BE2C (cell line): ENCODE measurements around the gene YEATS4. TPM values are rescaled to one million over a fixed set of nuclear protein-coding genes. Genes with fewer than 3 reads are reported as not detected.
A peak's percentile ranks its signal among the peaks of the same experiment; 100 is the strongest.
"Not testable (repeated sequence)": the region's sequence is repeated elsewhere in the genome, so short reads cannot be mapped to it uniquely, and the experiment has no call there.

ENCODE experiments used
- DNase-seq: peaks from one replicate; pipeline ENCODE4 v3.0.0-alpha.2; 2020
- H3K27me3 ChIP-seq: fragments of 250-450 bp; sonication (Bioruptor Pico); 2 replicates; pipeline ENCODE4 v1.5.1; 2020; ENCODE audit warnings: mild to moderate bottlenecking
- H3K36me3 ChIP-seq: fragments of 250-450 bp; sonication (Bioruptor Pico); 2 replicates; pipeline ENCODE4 v1.5.1; 2020; ENCODE audit warnings: mild to moderate bottlenecking
- H3K4me1 ChIP-seq: fragments of 250-450 bp; sonication (Bioruptor Pico); 2 replicates; pipeline ENCODE4 v1.5.1; 2020
- H3K4me3 ChIP-seq: 2 replicates; pipeline ENCODE4 v1.5.1; 2011; ENCODE audit warnings: low read depth, low read length
- H3K9me3 ChIP-seq: fragments of 250-450 bp; sonication (Bioruptor Pico); 2 replicates; pipeline ENCODE4 v1.5.1; 2020
- CTCF ChIP-seq: IDR thresholded peaks from 2 replicates; pipeline ENCODE4 v1.5.1; 2012; ENCODE audit warnings: mild to moderate bottlenecking, low read depth, low read length
- polyA plus RNA-seq: library from polyadenylated mRNA; unstranded; fragments of >200 nt; gene quantifications from one replicate; pipeline ENCODE4 v1.2.1, GENCODE V29; 2012; ENCODE audit warnings: low read depth, missing spikeins; ENCODE audit not compliant: insufficient read length, insufficient read depth

The YEATS4 gene
- 12.8 TPM for polyA plus RNA-seq

GRCh38 chr12:69359531-69360347 lies at the start of gene YEATS4:
TSS of gene YEATS4 (plus strand) at chr12:69359743. CDS start at chr12:69359973, 230 bp downstream.
- no peaks in the 10 kb centered on the region for H3K4me1 ChIP-seq

GRCh38 chr12:69313209-69313608 lies 46.3 kb upstream of the YEATS4 start:
- Histone ChIP-seq H3K4me3 (no peak overlapping the region), H3K27me3 (no peaks in the 10 kb centered on the region), H3K9me3 (no peaks in the 10 kb centered on the region), H3K36me3 (no peaks in the 10 kb centered on the region), H3K4me1 (no peaks in the 10 kb centered on the region)
- DNase-seq: no peak
- TF ChIP-seq CTCF: no peak

More at GRCh38 chr12:69359531-69360347, at the start of gene YEATS4:
- peak within 1 kb of the TSS; percentile 80 for H3K4me3 ChIP-seq
- no peaks in the 10 kb centered on the region; the same call in 1 of the 2 replicates for H3K27me3 ChIP-seq
- TF ChIP-seq CTCF: no peak
- H3K9me3 ChIP-seq: no peaks in the 10 kb centered on the region
- peak; percentile 88 for DNase-seq
- H3K36me3 ChIP-seq: peaks cover 2% of the 10 kb centered on the region; the same call in 1 of the 2 replicates

- not testable (repeated sequence) for DNase-seq, H3K4me1 ChIP-seq, H3K9me3 ChIP-seq, H3K27me3 ChIP-seq, H3K36me3 ChIP-seq, H3K4me3 ChIP-seq
Observed at GRCh38 chr12:69316784-69317183, 42.8 kb upstream of the YEATS4 start.

GRCh38 chr12:69317233-69317632 lies 42.3 kb upstream of the YEATS4 start:
- H3K4me1 ChIP-seq, H3K4me3 ChIP-seq, H3K9me3 ChIP-seq, H3K27me3 ChIP-seq, DNase-seq, H3K36me3 ChIP-seq: not testable (repeated sequence)

- H3K4me1 ChIP-seq: no peaks in the 10 kb centered on the region
- no peak overlapping the region for H3K4me3 ChIP-seq
- no peaks in the 10 kb centered on the region for H3K9me3 ChIP-seq
- TF ChIP-seq CTCF: no peak
- no peak for DNase-seq
- H3K27me3 ChIP-seq: no peaks in the 10 kb centered on the region; the same call in 1 of the 2 replicates
- no peaks in the 10 kb centered on the region for H3K36me3 ChIP-seq
Observed at GRCh38 chr12:69318225-69318624, 41.3 kb upstream of the YEATS4 start.

- Histone ChIP-seq H3K4me3 (no peak overlapping the region), H3K4me1 (no peaks in the 10 kb centered on the region), H3K36me3 (no peaks in the 10 kb centered on the region), H3K27me3 (peaks cover 10% of the 10 kb centered on the region), H3K9me3 (no peaks in the 10 kb centered on the region)
- no peak for DNase-seq
- TF ChIP-seq CTCF: no peak
Observed at GRCh38 chr12:69321351-69321750, 38.2 kb upstream of the YEATS4 start.

GRCh38 chr12:69324797-69325466 lies 34.6 kb upstream of the YEATS4 start:
- Histone ChIP-seq H3K27me3 (peaks cover 40% of the 10 kb centered on the region), H3K4me1 (no peaks in the 10 kb centered on the region), H3K36me3 (no peaks in the 10 kb centered on the region), H3K4me3 (no peak overlapping the region), H3K9me3 (no peaks in the 10 kb centered on the region)
- DNase-seq: no peak
- TF ChIP-seq CTCF: no peak
